Mesendoderm (in vitro differentiated cells): ENCODE data around the gene CSTPP1.

Experiments used
- DNase-seq: peaks from one replicate; pipeline ENCODE4 v3.0.0; 2013
- H2AK5ac ChIP-seq: 2 replicates; pipeline ENCODE4 v1.6.1; 2013; ENCODE audit warnings: low read length, inconsistent platforms
- H2BK120ac ChIP-seq: 2 replicates; pipeline ENCODE4 v1.6.1; 2013; ENCODE audit warnings: low read depth, mild to moderate bottlenecking, low read length, moderate library complexity, mixed read lengths
- H2BK15ac ChIP-seq: replicated peaks from 2 replicates; pipeline ENCODE4 v1.6.1; 2013; ENCODE audit warnings: low read depth, mild to moderate bottlenecking, moderate library complexity
- H2BK5ac ChIP-seq: 2 replicates; pipeline ENCODE4 v1.6.1; 2013; ENCODE audit warnings: low read length, inconsistent platforms
- H3K18ac ChIP-seq: 2 replicates; pipeline ENCODE4 v1.6.1; 2013; ENCODE audit warnings: mild to moderate bottlenecking, low read length, mixed read lengths
- H3K23ac ChIP-seq: one replicate; pipeline ENCODE4 v1.6.1; 2013; ENCODE audit warnings: low read length
- H3K27ac ChIP-seq: 2 replicates; pipeline ENCODE4 v1.5.1; 2013; ENCODE audit warnings: low read depth, mild to moderate bottlenecking, inconsistent platforms, low read length, moderate library complexity
- H3K27me3 ChIP-seq: 2 replicates; pipeline ENCODE4 v1.6.1; 2013; ENCODE audit warnings: low read length, control low read depth, mild to moderate bottlenecking, inconsistent platforms; ENCODE audit not compliant: insufficient read depth, poor library complexity
- H3K36me3 ChIP-seq: 2 replicates; pipeline ENCODE4 v1.6.1; 2013; ENCODE audit warnings: low read length, inconsistent platforms; ENCODE audit not compliant: control insufficient read depth, insufficient read depth
- H3K4ac ChIP-seq: one replicate; pipeline ENCODE4 v1.6.1; 2013; ENCODE audit warnings: low read depth, mild to moderate bottlenecking, low read length, moderate library complexity
- H3K4me1 ChIP-seq: 2 replicates; pipeline ENCODE4 v1.6.1; 2013; ENCODE audit warnings: low read depth, low read length, inconsistent platforms; ENCODE audit not compliant: control insufficient read depth
- H3K4me2 ChIP-seq: 2 replicates; pipeline ENCODE4 v1.6.1; 2013; ENCODE audit warnings: low read length
- H3K4me3 ChIP-seq: 2 replicates; pipeline ENCODE4 v1.5.1; 2013; ENCODE audit warnings: mild to moderate bottlenecking, low read length
- H3K56ac ChIP-seq: one replicate; pipeline ENCODE4 v1.6.1; 2013; ENCODE audit warnings: low read length
- H3K79me1 ChIP-seq: 2 replicates; pipeline ENCODE4 v1.6.1; 2013; ENCODE audit warnings: low read length, inconsistent platforms
- H3K79me2 ChIP-seq: 2 replicates; pipeline ENCODE4 v1.6.1; 2013; ENCODE audit warnings: mild to moderate bottlenecking, low read length; ENCODE audit not compliant: control insufficient read depth, insufficient read depth
- H3K9ac ChIP-seq: 2 replicates; pipeline ENCODE4 v1.6.1; 2013; ENCODE audit warnings: low read length, inconsistent platforms
- H4K5ac ChIP-seq: one replicate; pipeline ENCODE4 v1.6.1; 2013; ENCODE audit warnings: low read length
- H4K8ac ChIP-seq: one replicate; pipeline ENCODE4 v1.6.1; 2013; ENCODE audit warnings: low read depth, mild to moderate bottlenecking, control low read depth, low read length, moderate library complexity
- WGBS: extraction: QIAGEN DNeasy Blood & Tissue Kit; methylation state at CpG from one replicate; pipeline ENCODE4 v1.1.7; 2013; ENCODE audit warnings: low lambda C conversion rate, missing lambda C conversion rate; ENCODE audit not compliant: insufficient coverage; ENCODE audit errors: extremely low coverage; 5-methylcytosine and 5-hydroxymethylcytosine counted together

The CSTPP1 gene

GRCh38 chr11:47136921-47137320 is 200.4 kb downstream of the CSTPP1 start:
- Histone ChIP-seq H4K5ac (no peak overlapping the region), H3K18ac (no peak overlapping the region), H3K4me2 (no peak overlapping the region), H4K8ac (no peak overlapping the region), H3K79me1 (no peaks in the 10 kb centered on the region), H3K9ac (no peak overlapping the region), H2BK15ac (no peak overlapping the region), H3K23ac (no peak overlapping the region), H3K27ac (no peak overlapping the region), H3K27me3 (no peaks in the 10 kb centered on the region), H3K36me3 (peaks cover 2% of the 10 kb centered on the region), H2BK120ac (no peak overlapping the region), H3K4me1 (no peaks in the 10 kb centered on the region), H3K4me3 (no peak overlapping the region), H3K56ac (no peak overlapping the region), H3K79me2 (no peaks in the 10 kb centered on the region), H2AK5ac (no peak overlapping the region), H3K4ac (no peak overlapping the region), H2BK5ac (no peak overlapping the region)
- no peak for DNase-seq
- no CpG with 5 or more reads among the region's 3 CpGs for WGBS

GRCh38 chr11:47137476-47137875 is 200.9 kb downstream of the CSTPP1 start:
- no peak overlapping the region for H3K4ac ChIP-seq
- H2BK15ac ChIP-seq = no peak overlapping the region
- H3K18ac ChIP-seq = no peak overlapping the region
- no peak overlapping the region for H2BK120ac ChIP-seq
- no peaks in the 10 kb centered on the region for H3K4me1 ChIP-seq
- H3K23ac ChIP-seq = no peak overlapping the region
- H3K27me3 ChIP-seq = no peaks in the 10 kb centered on the region
- no peak overlapping the region for H3K4me3 ChIP-seq
- H3K56ac ChIP-seq = no peak overlapping the region
- no CpG with 5 or more reads among the region's 2 CpGs for WGBS
- no peak overlapping the region for H4K8ac ChIP-seq
- no peak overlapping the region for H2BK5ac ChIP-seq
- H2AK5ac ChIP-seq = no peak overlapping the region
- DNase-seq = no peak
- no peaks in the 10 kb centered on the region for H3K79me1 ChIP-seq
- no peak overlapping the region for H3K9ac ChIP-seq
- no peak overlapping the region for H4K5ac ChIP-seq
- H3K27ac ChIP-seq = no peak overlapping the region
- H3K79me2 ChIP-seq = no peaks in the 10 kb centered on the region
- H3K36me3 ChIP-seq = peaks cover 2% of the 10 kb centered on the region
- H3K4me2 ChIP-seq = no peak overlapping the region

GRCh38 chr11:47139878-47140277 is 203.3 kb downstream of the CSTPP1 start:
- Histone ChIP-seq H2BK15ac (no peak overlapping the region), H3K56ac (peak overlapping the region; percentile 15), H3K4ac (no peak overlapping the region), H3K4me2 (no peak overlapping the region), H3K4me3 (no peak overlapping the region), H4K8ac (no peak overlapping the region), H2BK5ac (no peak overlapping the region), H3K4me1 (no peaks in the 10 kb centered on the region), H3K79me1 (no peaks in the 10 kb centered on the region), H3K27me3 (no peaks in the 10 kb centered on the region), H3K36me3 (peaks cover 2% of the 10 kb centered on the region), H3K79me2 (no peaks in the 10 kb centered on the region), H3K18ac (no peak overlapping the region), H3K27ac (no peak overlapping the region), H2AK5ac (no peak overlapping the region), H4K5ac (no peak overlapping the region), H3K23ac (no peak overlapping the region), H2BK120ac (no peak overlapping the region), H3K9ac (no peak overlapping the region)
- WGBS = no CpG with 5 or more reads among the region's 4 CpGs
- no peak for DNase-seq

GRCh38 chr11:47143322-47143721 is 206.8 kb downstream of the CSTPP1 start:
- WGBS = no CpG with 5 or more reads among the region's 3 CpGs
- peak; percentile 85 for DNase-seq
- no peak overlapping the region for H2AK5ac ChIP-seq
- H3K18ac ChIP-seq = no peak overlapping the region
- H4K8ac ChIP-seq = no peak overlapping the region
- no peak overlapping the region for H2BK120ac ChIP-seq
- no peak overlapping the region for H3K27ac ChIP-seq
- no peak overlapping the region for H3K9ac ChIP-seq
- H3K79me2 ChIP-seq = no peaks in the 10 kb centered on the region
- H4K5ac ChIP-seq = no peak overlapping the region
- H3K4me2 ChIP-seq = no peak overlapping the region
- H3K27me3 ChIP-seq = no peaks in the 10 kb centered on the region
- no peaks in the 10 kb centered on the region for H3K79me1 ChIP-seq
- H3K36me3 ChIP-seq = peaks cover 2% of the 10 kb centered on the region
- H2BK15ac ChIP-seq = no peak overlapping the region
- H3K4ac ChIP-seq = no peak overlapping the region
- H3K56ac ChIP-seq = no peak overlapping the region
- H2BK5ac ChIP-seq = no peak overlapping the region
- no peak overlapping the region for H3K4me3 ChIP-seq
- H3K23ac ChIP-seq = no peak overlapping the region
- H3K4me1 ChIP-seq = no peaks in the 10 kb centered on the region

- Histone ChIP-seq H3K79me1 (no peaks in the 10 kb centered on the region), H2AK5ac (no peak overlapping the region), H3K9ac (no peak overlapping the region), H3K27me3 (no peaks in the 10 kb centered on the region), H3K18ac (no peak overlapping the region), H2BK15ac (no peak overlapping the region), H2BK120ac (no peak overlapping the region), H3K4me2 (no peak overlapping the region), H3K36me3 (peaks cover 2% of the 10 kb centered on the region), H3K27ac (no peak overlapping the region), H4K8ac (no peak overlapping the region), H3K56ac (no peak overlapping the region), H4K5ac (no peak overlapping the region), H3K4ac (no peak overlapping the region), H3K79me2 (no peaks in the 10 kb centered on the region), H3K23ac (no peak overlapping the region), H2BK5ac (no peak overlapping the region), H3K4me1 (no peaks in the 10 kb centered on the region), H3K4me3 (no peak overlapping the region)
- DNase-seq = no peak
- WGBS = no CpG with 5 or more reads among the region's 3 CpGs
Measured at GRCh38 chr11:47144541-47144940, 208.0 kb downstream of the CSTPP1 start.

DNA sequence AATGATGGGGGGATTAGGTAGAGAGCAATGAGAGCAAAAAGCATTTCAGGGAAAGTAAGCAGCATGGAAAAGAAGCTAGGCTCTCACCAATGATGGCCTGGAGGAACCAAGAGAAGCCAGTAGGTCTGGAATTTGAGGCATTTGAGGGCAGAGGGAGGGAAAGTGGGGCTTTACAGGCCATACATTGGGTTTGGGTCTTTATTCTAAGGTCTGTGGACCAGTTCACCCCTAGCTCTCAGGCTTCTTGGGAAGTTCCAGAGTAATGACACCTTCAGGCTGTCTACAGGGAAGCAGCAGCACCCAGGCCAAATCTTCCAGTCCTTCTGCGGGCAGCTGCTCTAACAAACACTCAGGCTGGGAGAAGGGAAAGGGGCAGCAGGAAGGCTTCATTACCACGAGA is 210.7 kb downstream of the CSTPP1 start:
- WGBS = no CpG with 5 or more reads among the region's 2 CpGs

More for the DNA sequence above, 210.7 kb downstream of the CSTPP1 start:
- Histone ChIP-seq H4K5ac (no peak overlapping the region), H2BK5ac (no peak overlapping the region), H3K18ac (no peak overlapping the region), H3K79me2 (no peaks in the 10 kb centered on the region), H3K79me1 (no peaks in the 10 kb centered on the region), H3K4me1 (no peaks in the 10 kb centered on the region), H3K56ac (no peak overlapping the region), H3K27me3 (no peaks in the 10 kb centered on the region), H3K4ac (no peak overlapping the region), H3K4me2 (no peak overlapping the region), H4K8ac (no peak overlapping the region), H2BK120ac (no peak overlapping the region), H3K36me3 (no peaks in the 10 kb centered on the region), H3K27ac (no peak overlapping the region), H3K23ac (no peak overlapping the region), H2BK15ac (no peak overlapping the region), H3K4me3 (no peak overlapping the region), H3K9ac (no peak overlapping the region), H2AK5ac (no peak overlapping the region)
- peak; percentile 70 for DNase-seq
